Endometrial microvascular endothelial cells (primary cell): ENCODE data around the gene PLA2G2A. TPM values are rescaled to one million over a fixed set of nuclear protein-coding genes. Genes with fewer than 3 reads are reported as not detected.
"Not testable (repeated sequence)": the region's sequence is repeated elsewhere in the genome, so short reads cannot be mapped to it uniquely, and the experiment has no call there.

Source experiments
- in situ Hi-C: cut with HindIII; loops from 2 replicates; pipeline ENCODE4 v1.10.0; 2017; ENCODE audit warnings: low sequenced_read_pairs, low pct_unique_long_range_greater_than_20kb; ENCODE audit errors: inconsistent ontology term
- total RNA-seq: library from RNA; depleted of rRNA; stranded (reverse); fragments of >200 nt; gene quantifications from one replicate; pipeline ENCODE4 v1.2.3, GENCODE V29; 2015; ENCODE audit errors: inconsistent ontology term

Gene PLA2G2A
- total RNA-seq, 1 donor from 2014 or later: not detected

GRCh38 chr1:19940486-19941205 lies 38.8 kb downstream of the PLA2G2A start:
- in situ Hi-C loops: no loop called here

- in situ Hi-C loops: no loop called here
Measured at GRCh38 chr1:19938472-19938871, 40.9 kb downstream of the PLA2G2A start.

- in situ Hi-C loops: no loop called here
Measured at GRCh38 chr1:19936061-19936750, 43.2 kb downstream of the PLA2G2A start.

- in situ Hi-C loops: no loop called here
Measured at GRCh38 chr1:19934336-19934735, 45.1 kb downstream of the PLA2G2A start.

- in situ Hi-C loops: no loop called here
Measured at GRCh38 chr1:19932866-19933265, 46.6 kb downstream of the PLA2G2A start.

- in situ Hi-C loops: not testable (repeated sequence)
Measured at GRCh38 chr1:19927130-19927421, 52.3 kb downstream of the PLA2G2A start.

- in situ Hi-C loops: no loop called here
Measured at GRCh38 chr1:19926296-19927129, 52.9 kb downstream of the PLA2G2A start.

Other genes with a start within 250 kb of the PLA2G2A start
- 18.0 TPM for gene TMCO4, start 179.7 kb downstream of the PLA2G2A start, total RNA-seq
- not detected for gene RNF186, start 164.3 kb downstream of the PLA2G2A start, total RNA-seq
- 4.4 TPM for gene OTUD3, start 97.2 kb downstream of the PLA2G2A start, total RNA-seq
- gene PLA2G2E, start 56.0 kb downstream of the PLA2G2A start, total RNA-seq: not detected
- gene PLA2G5, start 90.6 kb upstream of the PLA2G2A start, total RNA-seq: 6.8 TPM
- not detected for gene PLA2G2D, start 139.9 kb upstream of the PLA2G2A start, total RNA-seq
- not detected for gene PLA2G2F, start 159.7 kb upstream of the PLA2G2A start, total RNA-seq
- gene UBXN10, start 206.5 kb upstream of the PLA2G2A start, total RNA-seq: not detected
- not detected for gene PLA2G2C, start 206.9 kb upstream of the PLA2G2A start, total RNA-seq